Keratinocyte (primary cell): ENCODE measurements around the gene REV3L. TPM values are rescaled to one million over a fixed set of nuclear protein-coding genes. Genes with fewer than 3 reads are reported as not detected.

Experiments used
- DNase-seq: peaks from one replicate; pipeline ENCODE4 v3.0.0-alpha.2; 2011; ENCODE audit warnings: low read depth, missing footprints, low spot score
- FAIRE-seq: peaks from 2 replicates; lab custom pipeline; 2011; peaks lifted over from hg19 to GRCh38; lab: Jason Lieb, UNC
- H2AFZ ChIP-seq: 2 replicates; pipeline ENCODE4 v1.6.0; 2012; ENCODE audit warnings: low read length, control low read depth, inconsistent platforms; ENCODE audit not compliant: control insufficient read depth
- H3K27ac ChIP-seq: 2 replicates; pipeline ENCODE4 v1.5.1; 2011; ENCODE audit warnings: low read length; ENCODE audit not compliant: control insufficient read depth, insufficient read depth
- H3K27me3 ChIP-seq: 3 replicates; pipeline ENCODE4 v1.6.0; 2011; ENCODE audit warnings: low read length; ENCODE audit not compliant: control insufficient read depth, insufficient read depth; ENCODE audit errors: extremely low read depth
- H3K36me3 ChIP-seq, 2 experiments: 2 replicates in 1 of 2; 3 replicates in 1 of 2; pipeline ENCODE4 v1.5.1; 2011; ENCODE audit warnings: low read length in 2 of 2, mild to moderate bottlenecking in 1 of 2; ENCODE audit not compliant: control insufficient read depth in 2 of 2, insufficient read depth in 2 of 2; ENCODE audit errors: extremely low read depth in 1 of 2
- H3K4me1 ChIP-seq: 3 replicates; pipeline ENCODE4 v1.5.1; 2011; ENCODE audit warnings: low read length; ENCODE audit not compliant: control insufficient read depth, insufficient read depth; ENCODE audit errors: extremely low read depth
- H3K4me2 ChIP-seq: 3 replicates; pipeline ENCODE4 v1.6.0; 2011; ENCODE audit warnings: low read depth, low read length; ENCODE audit not compliant: control insufficient read depth, insufficient read depth; ENCODE audit errors: extremely low read depth
- H3K4me3 ChIP-seq, 3 experiments: fragments of 200-600 bp in 1 of 3; sonication (generic) in 1 of 3; 2 replicates in 2 of 3; 3 replicates in 1 of 3; pipeline ENCODE4 v1.5.1; 2011 to 2016; ENCODE audit warnings: low read length in 3 of 3, mild to moderate bottlenecking in 3 of 3, control low read depth in 2 of 3, inconsistent platforms in 1 of 3, low read depth in 1 of 3, mixed read lengths in 1 of 3, mixed run types in 1 of 3, moderate library complexity in 1 of 3; ENCODE audit not compliant: control insufficient read depth in 2 of 3, insufficient read depth in 2 of 3; ENCODE audit errors: extremely low read depth in 1 of 3
- H3K79me2 ChIP-seq: 2 replicates; pipeline ENCODE4 v1.6.0; 2012; ENCODE audit warnings: low read length; ENCODE audit not compliant: control insufficient read depth, insufficient read depth
- H3K9ac ChIP-seq: 3 replicates; pipeline ENCODE4 v1.6.0; 2011; ENCODE audit warnings: low read length; ENCODE audit not compliant: control insufficient read depth, insufficient read depth; ENCODE audit errors: extremely low read depth
- H3K9me1 ChIP-seq: 3 replicates; pipeline ENCODE4 v1.6.0; 2011; ENCODE audit warnings: low read length; ENCODE audit not compliant: control insufficient read depth, insufficient read depth; ENCODE audit errors: extremely low read depth
- H3K9me3 ChIP-seq: 2 replicates; pipeline ENCODE4 v1.5.1; 2012; ENCODE audit warnings: low read depth, low read length; ENCODE audit not compliant: control insufficient read depth
- H4K20me1 ChIP-seq: 3 replicates; pipeline ENCODE4 v1.6.0; 2011; ENCODE audit warnings: low read length; ENCODE audit not compliant: control insufficient read depth, insufficient read depth; ENCODE audit errors: extremely low read depth
- EZH2 ChIP-seq: IDR thresholded peaks from one replicate; pipeline ENCODE4 v1.6.1; 2012; ENCODE audit warnings: inconsistent platforms, mild to moderate bottlenecking, low read length, moderate library complexity
- dilution Hi-C: fragments of 300-500 bp; cut with MboI; formaldehyde crosslinking; loops from one replicate; pipeline ENCODE4 v1.7.0; 2020; ENCODE audit warnings: low sequenced_read_pairs; ENCODE audit not compliant: extremely low pct_ligation_motif_present
- polyA plus RNA-seq, 5 experiments: library from polyadenylated mRNA; depleted of rRNA in 3 of 5; stranded (reverse) in 3 of 5; stranded (forward) in 1 of 5; unstranded in 1 of 5; fragments of >200 nt; gene quantifications; 1 replicate in 1 of 5; 2 replicates in 3 of 5; 3 replicates in 1 of 5; pipeline versions ENCODE4 v1.2.1 to v1.2.3, GENCODE V29; 2011 to 2012; ENCODE audit warnings: missing spikeins in 2 of 5, low read depth in 1 of 5, low replicate concordance in 1 of 5
- TF ChIP-seq, protein P1 (sequence below), 3 experiments: IDR thresholded peaks in 1 of 3; conservative IDR thresholded peaks in 1 of 3; optimal IDR thresholded peaks in 1 of 3; 2 replicates in 2 of 3; 3 replicates in 1 of 3; pipeline versions ENCODE3 to v1.5.1; 2011; ENCODE audit warnings: low read length in 3 of 3, mild to moderate bottlenecking in 3 of 3, moderate library complexity in 2 of 3, control low read depth in 1 of 3, inconsistent platforms in 1 of 3; ENCODE audit not compliant: insufficient read depth in 2 of 3; ENCODE audit errors: extremely low read depth in 1 of 3

The REV3L gene
- polyA plus RNA-seq, 1 donor (not counting 4 experiments of a cell fraction or from before 2014, with no cell fraction given): 9.5 TPM

- DNase-seq: no peak
- Histone ChIP-seq H3K4me2 (no peak overlapping the region), H4K20me1 (no peaks in the 10 kb centered on the region), H3K79me2 (no peaks in the 10 kb centered on the region), H3K9ac (no peak overlapping the region), H3K27ac (no peak overlapping the region), H3K27me3 (no peaks in the 10 kb centered on the region), H3K4me3 (no peak overlapping the region), H3K9me1 (no peaks in the 10 kb centered on the region), H3K9me3 (no peaks in the 10 kb centered on the region), H2AFZ (no peak overlapping the region), H3K4me1 (no peaks in the 10 kb centered on the region), H3K36me3 (no peaks in the 10 kb centered on the region)
- dilution Hi-C loops: no loop called here
- FAIRE-seq: no peak
- TF ChIP-seq EZH2: no peak
- TF ChIP-seq, protein P1, sequence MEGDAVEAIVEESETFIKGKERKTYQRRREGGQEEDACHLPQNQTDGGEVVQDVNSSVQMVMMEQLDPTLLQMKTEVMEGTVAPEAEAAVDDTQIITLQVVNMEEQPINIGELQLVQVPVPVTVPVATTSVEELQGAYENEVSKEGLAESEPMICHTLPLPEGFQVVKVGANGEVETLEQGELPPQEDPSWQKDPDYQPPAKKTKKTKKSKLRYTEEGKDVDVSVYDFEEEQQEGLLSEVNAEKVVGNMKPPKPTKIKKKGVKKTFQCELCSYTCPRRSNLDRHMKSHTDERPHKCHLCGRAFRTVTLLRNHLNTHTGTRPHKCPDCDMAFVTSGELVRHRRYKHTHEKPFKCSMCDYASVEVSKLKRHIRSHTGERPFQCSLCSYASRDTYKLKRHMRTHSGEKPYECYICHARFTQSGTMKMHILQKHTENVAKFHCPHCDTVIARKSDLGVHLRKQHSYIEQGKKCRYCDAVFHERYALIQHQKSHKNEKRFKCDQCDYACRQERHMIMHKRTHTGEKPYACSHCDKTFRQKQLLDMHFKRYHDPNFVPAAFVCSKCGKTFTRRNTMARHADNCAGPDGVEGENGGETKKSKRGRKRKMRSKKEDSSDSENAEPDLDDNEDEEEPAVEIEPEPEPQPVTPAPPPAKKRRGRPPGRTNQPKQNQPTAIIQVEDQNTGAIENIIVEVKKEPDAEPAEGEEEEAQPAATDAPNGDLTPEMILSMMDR (optimal IDR thresholded peaks at IDR 0.05 in 1 of 3, IDR thresholded peaks at IDR 0.05 in 1 of 3, conservative IDR thresholded peaks at IDR 0.05 in 1 of 3; ENCODE audit: extremely low read depth in 1 of 3, insufficient read depth in 2 of 3, low read length in 3 of 3): no peak
These were observed 44.3 kb upstream of the REV3L start for GRCh38 chr6:111527367-111527766.

- H4K20me1 ChIP-seq: no peaks in the 10 kb centered on the region
- H3K9ac ChIP-seq: no peak overlapping the region
- H2AFZ ChIP-seq: no peak overlapping the region
- H3K79me2 ChIP-seq: no peaks in the 10 kb centered on the region
- H3K4me1 ChIP-seq: no peaks in the 10 kb centered on the region
- H3K27ac ChIP-seq: no peak overlapping the region
- dilution Hi-C loops: no loop called here
- H3K27me3 ChIP-seq: no peaks in the 10 kb centered on the region
- FAIRE-seq (no peak), DNase-seq (no peak)
- H3K9me3 ChIP-seq: no peaks in the 10 kb centered on the region
- H3K36me3 ChIP-seq: no peaks in the 10 kb centered on the region
- H3K4me2 ChIP-seq: no peak overlapping the region
- H3K9me1 ChIP-seq: no peaks in the 10 kb centered on the region
- no peak overlapping the region for H3K4me3 ChIP-seq
- TF ChIP-seq, protein P1 (optimal IDR thresholded peaks at IDR 0.05 in 1 of 3, IDR thresholded peaks at IDR 0.05 in 1 of 3, conservative IDR thresholded peaks at IDR 0.05 in 1 of 3; ENCODE audit: extremely low read depth in 1 of 3, insufficient read depth in 2 of 3, low read length in 3 of 3): no peak
- no peak for TF ChIP-seq EZH2
These were observed 41.7 kb upstream of the REV3L start for GRCh38 chr6:111524735-111525134.
